ENCODE data around the gene AQP5. TPM values are rescaled to one million over a fixed set of nuclear protein-coding genes. Genes with fewer than 3 reads are reported as not detected.

The AQP5 gene
- total and polyA plus RNA-seq, 4 donors, result 0.20 to 2.4 (median 1.4) TPM

DNA sequence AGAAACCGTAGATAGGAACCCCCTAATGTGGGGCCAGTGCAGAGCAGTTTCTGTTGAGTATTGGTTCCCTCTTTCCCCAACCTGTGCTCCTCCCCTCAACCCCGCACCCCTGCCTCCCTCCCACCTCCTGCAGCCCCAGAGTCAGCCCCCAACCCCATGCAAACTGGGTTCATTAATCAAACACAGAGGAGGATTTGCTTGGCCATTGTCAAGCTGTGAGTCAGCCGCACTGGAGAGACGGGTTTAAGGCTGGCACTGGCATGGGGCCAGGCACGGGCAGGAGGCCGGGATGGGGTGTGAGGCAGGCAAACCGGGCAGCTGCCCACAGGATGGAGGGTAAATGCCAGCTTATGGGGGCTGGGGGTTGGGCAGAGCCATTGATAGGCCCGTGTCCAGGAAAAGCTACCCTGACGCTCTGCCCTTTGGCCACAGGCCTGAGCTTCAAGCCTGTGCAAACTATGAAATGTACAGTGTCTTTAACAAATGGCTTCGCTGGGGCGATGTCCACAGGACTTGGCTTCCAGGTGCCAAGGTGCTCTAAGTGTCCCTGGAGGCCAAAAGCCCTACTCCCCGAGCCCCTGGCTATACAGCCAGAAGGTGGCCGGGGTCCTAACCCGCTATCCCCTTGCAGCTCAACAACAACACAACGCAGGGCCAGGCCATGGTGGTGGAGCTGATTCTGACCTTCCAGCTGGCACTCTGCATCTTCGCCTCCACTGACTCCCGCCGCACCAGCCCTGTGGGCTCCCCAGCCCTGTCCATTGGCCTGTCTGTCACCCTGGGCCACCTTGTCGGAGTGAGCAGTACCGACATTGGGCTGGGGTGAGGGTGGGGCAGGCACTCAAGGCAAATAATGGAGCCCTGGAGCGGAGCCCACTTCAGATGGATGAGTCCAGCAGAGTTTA is 1.4 kb downstream of the AQP5 start:
- 60% methylated on average over 20 of the region's 21 CpGs for WGBS (ENCODE audit: insufficient coverage)
- peak in 2 of 6 donors; percentile 57 to 76 for DNase-seq (ENCODE audit: low read depth in 4 of 6, low spot score in 6 of 6)
- no peak overlapping the region for H3K27ac ChIP-seq (ENCODE audit: low read depth, low read length)
- H3K4me1 ChIP-seq (ENCODE audit: control insufficient read depth, insufficient read depth, low read length), result peaks cover 52% of the 10 kb centered on the region
- H3K9me3 ChIP-seq (ENCODE audit: control insufficient read depth, insufficient read depth, low read length), result no peaks in the 10 kb centered on the region
- no peaks in the 10 kb centered on the region for H3K36me3 ChIP-seq (ENCODE audit: control insufficient read depth, insufficient read depth, low read length)
- peaks cover 33% of the 10 kb centered on the region for H3K27me3 ChIP-seq (ENCODE audit: control insufficient read depth, insufficient read depth, low read length)
- no peak overlapping the region for H3K4me3 ChIP-seq (ENCODE audit: low read depth, low read length)

- Histone ChIP-seq H3K4me1 (ENCODE audit: control insufficient read depth, insufficient read depth, low read length) (peaks cover 63% of the 10 kb centered on the region), H3K36me3 (ENCODE audit: control insufficient read depth, insufficient read depth, low read length) (no peaks in the 10 kb centered on the region), H3K9me3 (ENCODE audit: control insufficient read depth, insufficient read depth, low read length) (no peaks in the 10 kb centered on the region), H3K27ac (ENCODE audit: low read depth, low read length) (no peak overlapping the region), H3K4me3 (ENCODE audit: low read depth, low read length) (no peak overlapping the region), H3K27me3 (ENCODE audit: control insufficient read depth, insufficient read depth, low read length) (peaks cover 27% of the 10 kb centered on the region)
- WGBS (ENCODE audit: insufficient coverage), result 90% methylated on average over 14 of the region's 17 CpGs
- no peak for DNase-seq (ENCODE audit: low read depth in 4 of 6, low spot score in 6 of 6)
Measured at GRCh38 chr12:49963976-49964815, 2.5 kb downstream of the AQP5 start.

DNA sequence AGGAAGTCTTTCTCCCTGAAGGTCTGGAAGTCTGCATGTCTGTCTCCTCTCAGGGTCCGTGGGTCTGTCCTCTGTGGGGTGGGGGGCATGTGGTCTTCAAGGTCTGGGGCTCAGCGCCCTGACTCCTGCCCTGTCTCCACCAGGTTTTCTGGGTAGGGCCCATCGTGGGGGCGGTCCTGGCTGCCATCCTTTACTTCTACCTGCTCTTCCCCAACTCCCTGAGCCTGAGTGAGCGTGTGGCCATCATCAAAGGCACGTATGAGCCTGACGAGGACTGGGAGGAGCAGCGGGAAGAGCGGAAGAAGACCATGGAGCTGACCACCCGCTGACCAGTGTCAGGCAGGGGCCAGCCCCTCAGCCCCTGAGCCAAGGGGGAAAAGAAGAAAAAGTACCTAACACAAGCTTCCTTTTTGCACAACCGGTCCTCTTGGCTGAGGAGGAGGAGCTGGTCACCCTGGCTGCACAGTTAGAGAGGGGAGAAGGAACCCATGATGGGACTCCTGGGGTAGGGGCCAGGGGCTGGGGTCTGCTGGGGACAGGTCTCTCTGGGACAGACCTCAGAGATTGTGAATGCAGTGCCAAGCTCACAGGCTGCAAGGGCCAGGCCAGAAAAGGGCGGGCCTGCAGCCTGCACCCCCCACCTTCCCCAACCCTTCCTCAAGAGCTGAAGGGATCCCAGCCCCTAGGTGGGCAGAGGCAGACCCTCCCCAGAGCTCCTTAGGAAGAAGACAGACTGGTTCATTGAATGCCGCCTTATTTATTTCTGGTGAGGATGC is 3.4 kb downstream of the AQP5 start:
- Histone ChIP-seq H3K4me1 (ENCODE audit: control insufficient read depth, insufficient read depth, low read length) (peaks cover 63% of the 10 kb centered on the region), H3K27ac (ENCODE audit: low read depth, low read length) (no peak overlapping the region), H3K36me3 (ENCODE audit: control insufficient read depth, insufficient read depth, low read length) (no peaks in the 10 kb centered on the region), H3K4me3 (ENCODE audit: low read depth, low read length) (no peak overlapping the region), H3K9me3 (ENCODE audit: control insufficient read depth, insufficient read depth, low read length) (no peaks in the 10 kb centered on the region), H3K27me3 (ENCODE audit: control insufficient read depth, insufficient read depth, low read length) (peaks cover 19% of the 10 kb centered on the region)
- no peak for DNase-seq (ENCODE audit: low read depth in 4 of 6, low spot score in 6 of 6)
- WGBS (ENCODE audit: insufficient coverage), result 67% methylated on average over 10 of the region's 13 CpGs

DNA sequence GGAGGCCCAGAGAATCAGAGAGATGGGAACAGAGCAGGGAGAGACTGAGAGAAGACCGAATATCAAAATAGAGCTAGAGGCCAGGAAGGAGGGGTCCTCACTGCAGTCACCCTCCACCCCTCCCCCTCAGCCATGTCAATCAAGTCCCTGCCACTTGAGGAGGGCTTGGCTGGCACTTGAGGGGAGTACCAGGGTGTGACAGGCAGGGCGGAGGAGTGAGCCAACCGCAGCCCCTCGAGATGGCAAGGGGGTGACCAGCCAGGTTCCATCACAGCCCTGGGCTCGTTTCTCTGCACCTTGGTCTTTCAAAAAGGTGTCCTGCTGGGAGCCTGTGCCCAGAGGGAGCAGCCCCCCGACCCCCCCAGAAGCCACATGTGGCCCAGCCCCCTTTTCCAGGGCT is 4.2 kb downstream of the AQP5 start:
- 81% methylated on average over 5 of the region's 6 CpGs for WGBS (ENCODE audit: insufficient coverage)
- H3K27me3 ChIP-seq (ENCODE audit: control insufficient read depth, insufficient read depth, low read length), result peaks cover 13% of the 10 kb centered on the region

GRCh38 chr12:49966511-49967041 is 4.9 kb downstream of the AQP5 start:
- WGBS (ENCODE audit: insufficient coverage), result 45% methylated on average over 12 of the region's 16 CpGs
- Histone ChIP-seq H3K27ac (ENCODE audit: low read depth, low read length) (no peak overlapping the region), H3K4me1 (ENCODE audit: control insufficient read depth, insufficient read depth, low read length) (peaks cover 67% of the 10 kb centered on the region), H3K27me3 (ENCODE audit: control insufficient read depth, insufficient read depth, low read length) (peaks cover 7% of the 10 kb centered on the region), H3K36me3 (ENCODE audit: control insufficient read depth, insufficient read depth, low read length) (no peaks in the 10 kb centered on the region), H3K9me3 (ENCODE audit: control insufficient read depth, insufficient read depth, low read length) (no peaks in the 10 kb centered on the region), H3K4me3 (ENCODE audit: low read depth, low read length) (no peak overlapping the region)
- DNase-seq (ENCODE audit: low read depth in 4 of 6, low spot score in 6 of 6), result no peak

More for the DNA sequence above, 4.2 kb downstream of the AQP5 start:
- no peaks in the 10 kb centered on the region for H3K9me3 ChIP-seq (ENCODE audit: control insufficient read depth, insufficient read depth, low read length)
- peaks cover 67% of the 10 kb centered on the region for H3K4me1 ChIP-seq (ENCODE audit: control insufficient read depth, insufficient read depth, low read length)
- DNase-seq (ENCODE audit: low read depth in 4 of 6, low spot score in 6 of 6), result no peak
- no peaks in the 10 kb centered on the region for H3K36me3 ChIP-seq (ENCODE audit: control insufficient read depth, insufficient read depth, low read length)
- H3K4me3 ChIP-seq (ENCODE audit: low read depth, low read length), result no peak overlapping the region
- no peak overlapping the region for H3K27ac ChIP-seq (ENCODE audit: low read depth, low read length)

DNA sequence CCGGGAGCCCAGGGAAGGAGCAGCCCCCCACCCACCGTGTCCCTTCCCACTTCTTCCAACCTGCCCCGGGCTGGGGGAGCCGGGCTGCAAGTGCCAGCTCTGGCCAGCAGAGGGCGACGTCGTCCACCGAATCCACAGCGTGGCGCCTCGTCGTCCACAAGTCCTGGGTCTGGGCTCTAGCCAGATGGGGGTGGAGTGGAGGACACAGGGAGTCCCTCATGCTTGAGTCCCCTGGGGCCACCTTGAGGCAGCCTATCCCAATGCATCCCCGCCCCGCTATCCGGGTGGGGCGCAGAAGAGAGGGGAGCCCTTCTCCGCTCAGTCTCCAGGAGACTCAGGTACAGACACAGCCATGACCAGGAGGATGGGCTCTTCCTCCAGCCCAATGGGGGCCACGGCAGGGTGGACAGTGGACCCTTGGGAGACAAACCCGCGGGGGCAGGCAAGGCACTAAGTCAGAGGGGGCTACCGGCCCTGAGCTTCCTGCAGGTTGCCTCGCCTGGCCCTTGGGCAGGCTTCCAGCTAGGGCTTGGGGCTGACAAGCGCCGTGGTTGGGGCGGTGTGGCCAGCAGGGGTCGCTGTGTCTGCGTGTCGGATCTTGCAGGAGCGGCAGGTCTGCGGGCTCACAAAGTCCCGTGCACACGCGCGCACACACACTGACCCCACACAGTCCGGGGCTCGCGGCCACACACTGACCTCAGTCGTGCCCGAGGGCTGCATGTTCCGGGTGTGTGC is 5.5 kb downstream of the AQP5 start:
- H3K4me1 ChIP-seq (ENCODE audit: control insufficient read depth, insufficient read depth, low read length), result peaks cover 69% of the 10 kb centered on the region
- no peaks in the 10 kb centered on the region for H3K9me3 ChIP-seq (ENCODE audit: control insufficient read depth, insufficient read depth, low read length)
- H3K4me3 ChIP-seq (ENCODE audit: low read depth, low read length), result peak overlapping the region; percentile 46
- peak overlapping the region; percentile 40 for H3K27ac ChIP-seq (ENCODE audit: low read depth, low read length)
- peaks cover 3% of the 10 kb centered on the region for H3K27me3 ChIP-seq (ENCODE audit: control insufficient read depth, insufficient read depth, low read length)
- H3K36me3 ChIP-seq (ENCODE audit: control insufficient read depth, insufficient read depth, low read length), result no peaks in the 10 kb centered on the region
- whole genome bisulfite sequencing (ENCODE audit: insufficient coverage), result under 1% methylated on average over 37 of the region's 40 CpGs
- peak; percentile 75 to 96 (median 85) for DNase-seq (ENCODE audit: low read depth in 4 of 6, low spot score in 6 of 6)

DNA sequence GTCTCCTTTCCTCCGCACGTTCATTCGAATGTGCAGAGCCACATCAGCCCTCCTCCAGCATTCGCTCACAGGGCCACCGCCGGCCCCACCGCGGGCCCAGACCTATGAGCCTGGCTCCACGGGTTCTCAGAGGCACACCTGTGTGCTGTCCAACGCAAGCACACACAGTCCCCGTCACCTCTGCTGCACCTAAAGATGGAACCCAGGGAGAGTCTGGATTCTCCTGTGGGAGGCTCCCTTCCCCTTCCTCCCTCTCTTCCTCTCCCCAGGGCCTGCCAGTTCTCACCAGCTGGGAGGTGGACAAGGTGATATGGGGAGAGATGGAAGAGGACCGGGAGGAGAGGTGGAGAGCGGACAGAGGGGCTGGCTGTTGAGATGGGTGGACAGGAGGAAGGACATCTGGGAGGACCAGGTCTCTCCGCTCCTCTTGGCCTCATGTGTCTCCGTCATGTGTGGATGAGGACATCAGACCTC is 6.1 kb downstream of the AQP5 start:
- WGBS (ENCODE audit: insufficient coverage), result 23% methylated on average over 10 of the region's 15 CpGs
- Histone ChIP-seq H3K4me1 (ENCODE audit: control insufficient read depth, insufficient read depth, low read length) (peaks cover 69% of the 10 kb centered on the region), H3K4me3 (ENCODE audit: low read depth, low read length) (peak overlapping the region; percentile 46), H3K9me3 (ENCODE audit: control insufficient read depth, insufficient read depth, low read length) (no peaks in the 10 kb centered on the region), H3K27ac (ENCODE audit: low read depth, low read length) (peak overlapping the region; percentile 13), H3K36me3 (ENCODE audit: control insufficient read depth, insufficient read depth, low read length) (peaks cover under 1% of the 10 kb centered on the region), H3K27me3 (ENCODE audit: control insufficient read depth, insufficient read depth, low read length) (peaks cover 2% of the 10 kb centered on the region)
- no peak for DNase-seq (ENCODE audit: low read depth in 4 of 6, low spot score in 6 of 6)

DNA sequence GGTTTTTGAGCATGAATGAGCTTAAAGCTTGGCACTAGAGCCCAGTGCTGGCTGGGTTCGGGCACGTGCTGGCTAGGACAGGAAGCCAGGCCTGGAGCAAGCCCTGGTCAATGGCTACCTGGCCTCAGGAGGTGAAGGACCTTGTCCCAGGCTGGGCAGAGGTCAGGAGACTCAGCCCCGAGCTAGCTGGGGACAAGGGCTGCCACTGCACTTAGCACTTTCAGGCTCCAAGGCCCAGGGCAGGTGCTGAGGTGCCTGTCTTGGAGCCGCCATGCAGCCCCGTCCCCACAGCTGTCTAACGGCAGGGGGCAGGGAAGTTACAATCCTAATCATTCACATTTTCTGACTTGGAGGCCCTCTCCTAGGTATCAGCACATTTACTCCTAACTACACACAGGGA is 6.8 kb downstream of the AQP5 start:
- H3K9me3 ChIP-seq (ENCODE audit: control insufficient read depth, insufficient read depth, low read length), result no peaks in the 10 kb centered on the region
- WGBS (ENCODE audit: insufficient coverage), result 79% methylated on average over 4 of the region's 6 CpGs
- no peak for DNase-seq (ENCODE audit: low read depth in 4 of 6, low spot score in 6 of 6)
- peaks cover 69% of the 10 kb centered on the region for H3K4me1 ChIP-seq (ENCODE audit: control insufficient read depth, insufficient read depth, low read length)
- peak overlapping the region; percentile 82 for H3K27ac ChIP-seq (ENCODE audit: low read depth, low read length)
- H3K27me3 ChIP-seq (ENCODE audit: control insufficient read depth, insufficient read depth, low read length), result peaks cover 2% of the 10 kb centered on the region
- H3K36me3 ChIP-seq (ENCODE audit: control insufficient read depth, insufficient read depth, low read length), result peaks cover 7% of the 10 kb centered on the region
- H3K4me3 ChIP-seq (ENCODE audit: low read depth, low read length), result no peak overlapping the region

All from spinal cord (tissue), 10 donors.